IMR-90 (cell line): ENCODE results near the gene CATSPERB. TPM values are rescaled to one million over a fixed set of nuclear protein-coding genes. Genes with fewer than 3 reads are reported as not detected.
"Not testable (repeated sequence)": the region's sequence is repeated elsewhere in the genome, so short reads cannot be mapped to it uniquely, and the experiment has no call there.

Experiments
- ATAC-seq: fragments of 200-7000 bp; cut with Tn5 transposase; 2 replicates; pipeline ENCODE4 v1.9.1; 2020; ENCODE audit warnings: low read depth, mild to moderate bottlenecking, moderate library complexity
- BruUV-seq: library from RNA; stranded (reverse); fragments of 400-500 nt; replicated peaks from 2 replicates; lab custom pipeline; 2021; lab: Mats Ljungman, UMichigan
- CTCF ChIA-PET: fragments of 300-600 bp; formaldehyde crosslinking; extraction: SDS; loops from one replicate; lab custom pipeline; 2021; ENCODE audit warnings: antibody characterized with exemption; lab: Yijun Ruan, JAX
- POLR2A ChIA-PET: fragments of 300-600 bp; sonication (Branson Sonifier 250); formaldehyde crosslinking; loops from one replicate; lab custom pipeline; 2022; ENCODE audit warnings: antibody characterized with exemption; ENCODE audit not compliant: unreplicated experiment; lab: Charles Lee
- DNase-seq: peaks from one replicate; pipeline ENCODE4 v3.0.0; 2013
- H2AFZ ChIP-seq: replicated peaks from 2 replicates; pipeline ENCODE3; 2013; ENCODE audit warnings: low read length, mild to moderate bottlenecking; ENCODE audit not compliant: poor library complexity
- H2AK5ac ChIP-seq: 2 replicates; pipeline ENCODE4 v1.6.1; 2013; ENCODE audit warnings: low read depth, low read length, inconsistent platforms
- H2AK9ac ChIP-seq: replicated peaks from 2 replicates; pipeline ENCODE3; 2013; ENCODE audit warnings: mild to moderate bottlenecking, low read depth, low read length, moderate library complexity; ENCODE audit not compliant: poor library complexity
- H2BK120ac ChIP-seq: 2 replicates; pipeline ENCODE4 v1.6.1; 2013; ENCODE audit warnings: low read depth, low read length, inconsistent platforms
- H2BK15ac ChIP-seq: 3 replicates; pipeline ENCODE4 v1.6.1; 2013; ENCODE audit warnings: low read depth, low read length, inconsistent platforms
- H2BK20ac ChIP-seq: 2 replicates; pipeline ENCODE4 v1.6.1; 2013; ENCODE audit warnings: low read depth, mild to moderate bottlenecking, inconsistent platforms, low read length, moderate library complexity
- H2BK5ac ChIP-seq: 2 replicates; pipeline ENCODE4 v1.6.1; 2013; ENCODE audit warnings: mild to moderate bottlenecking, low read depth, low read length, inconsistent platforms; ENCODE audit not compliant: poor library complexity, severe bottlenecking
- H3K14ac ChIP-seq: replicated peaks from 2 replicates; pipeline ENCODE4 v1.6.1; 2013; ENCODE audit warnings: low read depth, low read length, inconsistent platforms
- H3K18ac ChIP-seq: 2 replicates; pipeline ENCODE4 v1.6.1; 2013; ENCODE audit warnings: low read depth, low read length, control low read depth
- H3K23ac ChIP-seq: 2 replicates; pipeline ENCODE4 v1.6.1; 2013; ENCODE audit warnings: low read depth, low read length, inconsistent platforms
- H3K27ac ChIP-seq: 2 replicates; pipeline ENCODE4 v1.5.1; 2013; ENCODE audit warnings: mild to moderate bottlenecking, control low read depth, low read length; ENCODE audit not compliant: insufficient read depth
- H3K27me3 ChIP-seq: 2 replicates; pipeline ENCODE4 v1.6.1; 2013; ENCODE audit warnings: low read length; ENCODE audit not compliant: control insufficient read depth, insufficient read depth
- H3K36me3 ChIP-seq: 2 replicates; pipeline ENCODE4 v1.6.1; 2013; ENCODE audit warnings: low read length, mixed read lengths; ENCODE audit not compliant: control insufficient read depth, insufficient read depth
- H3K4ac ChIP-seq: 2 replicates; pipeline ENCODE4 v1.6.1; 2013; ENCODE audit warnings: low read depth, low read length, inconsistent platforms
- H3K4me1 ChIP-seq: 2 replicates; pipeline ENCODE4 v1.6.1; 2013; ENCODE audit warnings: low read length, mixed read lengths; ENCODE audit not compliant: control insufficient read depth, insufficient read depth
- H3K4me2 ChIP-seq: 2 replicates; pipeline ENCODE4 v1.6.1; 2013; ENCODE audit warnings: low read depth, mild to moderate bottlenecking, control low read depth, low read length, moderate library complexity
- H3K4me3 ChIP-seq: 2 replicates; pipeline ENCODE4 v1.5.1; 2013; ENCODE audit warnings: low read depth, mild to moderate bottlenecking, control low read depth, low read length, moderate library complexity; ENCODE audit not compliant: insufficient read depth
- H3K56ac ChIP-seq: 2 replicates; pipeline ENCODE4 v1.6.1; 2013; ENCODE audit warnings: low read length, inconsistent platforms; ENCODE audit not compliant: insufficient read depth; ENCODE audit errors: extremely low read depth
- H3K79me1 ChIP-seq, 2 experiments: 2 replicates each; pipeline ENCODE4 v1.6.1; 2013; ENCODE audit warnings: low read length in 2 of 2, inconsistent platforms in 1 of 2, low read depth in 1 of 2
- H3K9ac ChIP-seq: 2 replicates; pipeline ENCODE4 v1.6.1; 2013; ENCODE audit warnings: low read depth, low read length, control low read depth
- H3K9me1 ChIP-seq: 2 replicates; pipeline ENCODE4 v1.6.1; 2013; ENCODE audit warnings: low read length, inconsistent platforms; ENCODE audit not compliant: insufficient read depth
- H3K9me3 ChIP-seq: 2 replicates; pipeline ENCODE4 v1.6.1; 2013; ENCODE audit warnings: low read length; ENCODE audit not compliant: control insufficient read depth, insufficient read depth
- H4K20me1 ChIP-seq: 2 replicates; pipeline ENCODE4 v1.6.1; 2013; ENCODE audit warnings: low read length, inconsistent platforms; ENCODE audit not compliant: insufficient read depth
- H4K5ac ChIP-seq: 2 replicates; pipeline ENCODE4 v1.6.1; 2013; ENCODE audit warnings: mild to moderate bottlenecking, low read depth, low read length, control low read depth
- H4K8ac ChIP-seq, 2 experiments: 2 replicates each; pipeline ENCODE4 v1.6.1; 2013; ENCODE audit warnings: low read depth in 2 of 2, low read length in 2 of 2, control low read depth in 1 of 2, inconsistent platforms in 1 of 2
- H4K91ac ChIP-seq: 2 replicates; pipeline ENCODE4 v1.6.1; 2013; ENCODE audit warnings: low read depth, low read length, inconsistent platforms; ENCODE audit not compliant: insufficient read depth
- MAFK ChIP-seq: IDR thresholded peaks from 2 replicates; pipeline ENCODE4 v1.6.1; 2012; ENCODE audit warnings: low read depth, low read length, improper control_type of control experiment
- RFX5 ChIP-seq: IDR thresholded peaks from 2 replicates; pipeline ENCODE4 v1.8.0; 2012; ENCODE audit warnings: low read depth, mild to moderate bottlenecking, low read length, moderate library complexity
- WGBS, 2 experiments: methylation state at CpG; one replicate each; pipeline versions ENCODE4 v1.1.5 to v1.1.7; 2013; ENCODE audit warnings: missing lambda C conversion rate in 2 of 2; ENCODE audit not compliant: insufficient read length in 1 of 2; ENCODE audit errors: extremely low coverage in 2 of 2; 5-methylcytosine and 5-hydroxymethylcytosine counted together
- dilution Hi-C: fragments of 300-500 bp; cut with HindIII; formaldehyde crosslinking; loops from one replicate; pipeline ENCODE4 v1.14.3; 2018; ENCODE audit warnings: low sequenced_read_pairs; ENCODE audit not compliant: unreplicated experiment
- in situ Hi-C: fragments of 300-500 bp; cut with MboI; formaldehyde crosslinking; loops from 3 replicates; pipeline ENCODE4 v1.14.3; 2019; ENCODE audit warnings: low sequenced_read_pairs, inconsistent platforms, mixed read lengths
- intact Hi-C: fragments of 100-400 bp; cut with micrococcal nuclease; formaldehyde crosslinking; loops from 2 replicates; pipeline ENCODE4 v1.10.0; 2022
- polyA plus RNA-seq, 3 experiments: library from polyadenylated mRNA; depleted of rRNA; stranded (reverse); fragments of >200 nt; gene quantifications; 2 replicates each; pipeline ENCODE4 v1.2.3, GENCODE V29; 2012; ENCODE audit warnings: low replicate concordance in 1 of 3
- total RNA-seq: library from RNA; depleted of rRNA; stranded (reverse); fragments of >200 nt; gene quantifications from 2 replicates; pipeline ENCODE4 v1.2.3, GENCODE V29; 2012

CATSPERB gene
- total and polyA plus RNA-seq, 2 of the 4 experiments (the other 2 are of a cell fraction): not detected

DNA sequence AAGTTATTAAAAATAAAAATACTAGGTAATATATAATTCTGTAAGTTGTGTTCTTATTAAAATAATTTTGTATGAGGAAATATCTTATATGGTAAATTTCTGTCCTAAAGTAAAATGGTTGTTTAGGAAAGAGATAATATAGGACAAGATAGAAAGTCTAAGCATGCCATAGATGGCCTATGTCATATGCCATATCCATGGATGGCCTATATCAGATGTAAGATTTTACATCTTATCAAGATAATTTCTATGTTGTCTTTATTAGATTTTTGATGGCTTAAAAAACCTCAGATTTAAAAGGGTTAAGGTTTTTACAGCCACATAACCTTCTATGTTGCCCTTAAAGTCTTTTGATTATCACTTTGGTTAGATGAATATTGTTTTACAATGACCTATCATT is 52.6 kb downstream of the CATSPERB start:
- no peaks in the 10 kb centered on the region for H4K20me1 ChIP-seq
- no peaks in the 10 kb centered on the region for H3K9me3 ChIP-seq
- DNase-seq (no peak), ATAC-seq (no peak)
- no peak overlapping the region for H2AK9ac ChIP-seq
- ChIA-PET POLR2A (no interaction called here), CTCF (no interaction called here)
- H2AFZ ChIP-seq: no peak overlapping the region
- H2AK5ac ChIP-seq: no peak overlapping the region
- H3K27ac ChIP-seq: no peak overlapping the region
- H2BK20ac ChIP-seq: no peak overlapping the region
- in situ Hi-C loops: no loop called here
- no peak overlapping the region for H3K9ac ChIP-seq
- H3K79me1 ChIP-seq: no peaks in the 10 kb centered on the region
- no peak overlapping the region for H2BK5ac ChIP-seq
- no peak overlapping the region for H3K18ac ChIP-seq
- H4K8ac ChIP-seq: no peak overlapping the region
- no peaks in the 10 kb centered on the region for H3K9me1 ChIP-seq
- no peak overlapping the region for H3K4me3 ChIP-seq
- dilution Hi-C loops: no loop called here
- no peak overlapping the region for H2BK15ac ChIP-seq
- intact Hi-C loops: no loop called here
- H3K27me3 ChIP-seq: no peaks in the 10 kb centered on the region
- no peaks in the 10 kb centered on the region for H3K36me3 ChIP-seq
- H2BK120ac ChIP-seq: no peak overlapping the region
- H3K56ac ChIP-seq: no peak overlapping the region
- no peak overlapping the region for H3K14ac ChIP-seq
- no peak overlapping the region for H3K4ac ChIP-seq
- H4K5ac ChIP-seq: no peak overlapping the region
- no peaks in the 10 kb centered on the region for H3K4me1 ChIP-seq
- no TSS peak for BruUV-seq
- no peak overlapping the region for H3K4me2 ChIP-seq
- TF ChIP-seq RFX5 (no peak), MAFK (no peak)
- H3K23ac ChIP-seq: no peak overlapping the region
- H4K91ac ChIP-seq: no peak overlapping the region

DNA sequence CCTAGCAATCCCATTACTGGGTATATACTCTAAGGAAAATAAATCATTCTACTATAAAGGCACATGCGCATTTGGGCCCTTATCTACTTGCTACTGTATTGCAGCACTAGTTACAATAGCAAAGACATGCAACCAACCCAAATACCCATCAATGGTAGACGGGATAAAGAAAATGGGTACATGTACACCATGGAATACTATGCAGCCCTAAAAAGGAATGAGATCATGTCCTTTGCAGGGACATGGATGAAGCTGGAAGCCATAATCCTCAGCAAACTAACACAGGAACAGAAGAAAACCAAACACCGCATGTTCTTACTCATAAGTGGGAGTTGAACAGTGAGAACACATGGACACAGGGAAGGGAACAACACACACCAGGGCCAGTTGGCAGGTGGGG is 54.2 kb downstream of the CATSPERB start:
- DNase-seq, H3K56ac ChIP-seq, H3K9me3 ChIP-seq, H3K79me1 ChIP-seq, H4K20me1 ChIP-seq, H3K9me1 ChIP-seq, H4K5ac ChIP-seq, in situ Hi-C loops, H2BK20ac ChIP-seq, H2AK9ac ChIP-seq, H3K27me3 ChIP-seq, CTCF ChIA-PET, H4K8ac ChIP-seq, H2AFZ ChIP-seq, H3K18ac ChIP-seq, H3K14ac ChIP-seq, ATAC-seq, H2BK15ac ChIP-seq, H3K4ac ChIP-seq, H3K4me2 ChIP-seq, POLR2A ChIA-PET, H3K9ac ChIP-seq, BruUV-seq, dilution Hi-C loops, H2BK5ac ChIP-seq, H2BK120ac ChIP-seq, intact Hi-C loops, H2AK5ac ChIP-seq, H3K36me3 ChIP-seq, H3K4me1 ChIP-seq, H3K23ac ChIP-seq, H4K91ac ChIP-seq, H3K27ac ChIP-seq, H3K4me3 ChIP-seq: not testable (repeated sequence)
- WGBS, 2 experiments: no CpG with 5 or more reads among the region's 3 CpGs
